HepG2 (cell line): ENCODE results near the gene ADAMTS13. TPM values are rescaled to one million over a fixed set of nuclear protein-coding genes. Genes with fewer than 3 reads are reported as not detected.

Source experiments
- ATAC-seq: fragments of 200-7000 bp; cut with Tn5 transposase; 3 replicates; pipeline ENCODE4 v1.9.1; 2020; ENCODE audit warnings: mild to moderate bottlenecking, moderate library complexity
- BruUV-seq: library from RNA; stranded (reverse); fragments of 400-500 nt; replicated peaks from 2 replicates; lab custom pipeline; 2021; lab: Mats Ljungman, UMichigan
- CTCF ChIA-PET: fragments of 300-600 bp; formaldehyde crosslinking; extraction: SDS; loops from one replicate; lab custom pipeline; 2021; ENCODE audit warnings: low total read pairs, inconsistent platforms, low intra/inter-chr PET ratio; lab: Yijun Ruan, JAX
- POLR2A ChIA-PET: fragments of 350-600 bp; sonication (Branson Sonifier 250); formaldehyde crosslinking; loops from one replicate; lab custom pipeline; 2020; ENCODE audit warnings: antibody characterized with exemption, inconsistent platforms; lab: Yijun Ruan, JAX
- DNase-seq: peaks from one replicate; pipeline ENCODE4 v3.0.0-alpha.2; 2015; ENCODE audit warnings: low spot score
- FAIRE-seq: peaks from 3 replicates; lab custom pipeline; 2011; peaks lifted over from hg19 to GRCh38; lab: Jason Lieb, UNC
- H2AFZ ChIP-seq: one replicate; pipeline ENCODE4 v1.6.1; 2011; ENCODE audit warnings: low read length, inconsistent platforms
- H3K27ac ChIP-seq: fragments of 300-600 bp; 3 replicates; pipeline ENCODE4 v1.8.0; 2011; ENCODE audit warnings: mixed run types, mild to moderate bottlenecking, mixed read lengths, low read length, inconsistent platforms; ENCODE audit not compliant: insufficient read depth; ENCODE audit errors: extremely low read length
- H3K27me3 ChIP-seq, 2 experiments: fragments of 200-600 bp in 1 of 2; 2 replicates in 1 of 2; 3 replicates in 1 of 2; pipeline versions ENCODE4 v1.6.0 to v1.8.0; 2011; ENCODE audit warnings: low read length in 2 of 2, mild to moderate bottlenecking in 2 of 2, moderate library complexity in 2 of 2, inconsistent platforms in 1 of 2; ENCODE audit not compliant: insufficient read depth in 2 of 2, control insufficient read depth in 1 of 2
- H3K36me3 ChIP-seq, 2 experiments: fragments of 200-600 bp in 1 of 2; replicated peaks in 1 of 2; 2 replicates in 1 of 2; 3 replicates in 1 of 2; pipeline versions ENCODE4 v1.5.1 to v1.8.0; 2011; ENCODE audit warnings: low read length in 2 of 2, inconsistent platforms in 1 of 2; ENCODE audit not compliant: insufficient read depth in 2 of 2, control insufficient read depth in 1 of 2
- H3K4me1 ChIP-seq: 2 replicates; pipeline ENCODE4 v1.5.1; 2012; ENCODE audit warnings: low read length, inconsistent platforms; ENCODE audit not compliant: insufficient read depth
- H3K4me2 ChIP-seq: 2 replicates; pipeline ENCODE4 v1.6.0; 2011; ENCODE audit warnings: low read depth, low read length, inconsistent platforms
- H3K4me3 ChIP-seq, 3 experiments: fragments of 200-600 bp in 1 of 3; sonication (generic), shearing (Covaris generic) in 1 of 3; replicated peaks in 1 of 3; 2 replicates each; pipeline ENCODE4 v1.5.1; 2011 to 2016; ENCODE audit warnings: low read length in 3 of 3, inconsistent platforms in 2 of 3, low read depth in 2 of 3, mild to moderate bottlenecking in 2 of 3, control low read depth in 1 of 3, mixed read lengths in 1 of 3; ENCODE audit not compliant: insufficient read depth in 1 of 3
- H3K79me2 ChIP-seq: one replicate; pipeline ENCODE4 v1.6.1; 2011; ENCODE audit warnings: low read length, inconsistent platforms; ENCODE audit not compliant: insufficient read depth
- H3K9ac ChIP-seq: 2 replicates; pipeline ENCODE4 v1.6.0; 2011; ENCODE audit warnings: mild to moderate bottlenecking, low read depth, low read length, inconsistent platforms; ENCODE audit not compliant: insufficient read depth
- H3K9me3 ChIP-seq: 2 replicates; pipeline ENCODE4 v1.5.1; 2012; ENCODE audit warnings: mild to moderate bottlenecking, low read length
- H4K20me1 ChIP-seq: 2 replicates; pipeline ENCODE4 v1.6.0; 2011; ENCODE audit warnings: inconsistent platforms, mild to moderate bottlenecking, low read length, moderate library complexity; ENCODE audit not compliant: insufficient read depth
- PPARG ChIP-seq: conservative IDR thresholded peaks from 2 replicates; pipeline ENCODE4 v1.6.1; 2016; ENCODE audit warnings: missing biosample characterization, missing genetic modification reagents
- ZNF121 ChIP-seq: sonication (generic); formaldehyde crosslinking; IDR thresholded peaks from 2 replicates; pipeline ENCODE4 v1.5.0; 2020; ENCODE audit warnings: mild to moderate bottlenecking, missing genetic modification reagents
- ZNF142 ChIP-seq: sonication (generic); formaldehyde crosslinking; IDR thresholded peaks from 2 replicates; pipeline ENCODE4 v1.4.0; 2020; ENCODE audit warnings: missing genetic modification reagents
- WGBS: methylation state at CpG from one replicate; pipeline ENCODE4 v1.1.6; 2017; ENCODE audit warnings: low lambda C conversion rate; 5-methylcytosine and 5-hydroxymethylcytosine counted together
- in situ Hi-C: cut with HindIII; loops from 2 replicates; pipeline ENCODE4 v1.10.0; 2017; ENCODE audit warnings: low pct_unique_long_range_greater_than_20kb; ENCODE audit not compliant: extremely low pct_ligation_motif_present
- intact Hi-C: fragments of 100-400 bp; cut with micrococcal nuclease; formaldehyde crosslinking; loops from one replicate; pipeline ENCODE4 v1.10.0; 2022; ENCODE audit not compliant: unreplicated experiment
- polyA plus RNA-seq, 8 experiments: library from polyadenylated mRNA; depleted of rRNA in 3 of 8; stranded (reverse) in 7 of 8; unstranded in 1 of 8; fragments of >200 nt; fragmentation: Illumina TruSeq in 4 of 8; extraction: Trizol in 4 of 8; gene quantifications; 2 replicates each; pipeline versions ENCODE4 v1.2.1 to v1.2.3, GENCODE V29; 2011 to 2016; ENCODE audit warnings: low read depth in 4 of 8, missing spikeins in 1 of 8, mixed read lengths in 1 of 8; ENCODE audit not compliant: insufficient read depth in 1 of 8
- total RNA-seq, 5 experiments: library from RNA; depleted of rRNA; stranded (reverse); fragments of >200 nt; fragmentation: Illumina TruSeq; extraction: Trizol; gene quantifications; 2 replicates each; pipeline ENCODE4 v1.2.3, GENCODE V29; 2016; ENCODE audit warnings: low read depth in 1 of 5

Gene ADAMTS13
- total and polyA plus RNA-seq, 2 of the 13 experiments (the other 11 are each of a cell fraction or from before 2014, with no cell fraction given) = 0.91 to 4.5 TPM

- no peak overlapping the region for H3K9ac ChIP-seq
- TF ChIP-seq PPARG = no peak
- TF ChIP-seq ZNF121 = peak; percentile 75
- TF ChIP-seq ZNF142 (CRISPR knock-in tag) = no peak
- POLR2A ChIA-PET = no interaction called here
- ATAC-seq (no peak), FAIRE-seq (no peak), DNase-seq (no peak)
- H3K27ac ChIP-seq = no peak overlapping the region
- no peaks in the 10 kb centered on the region for H3K36me3 ChIP-seq
- intact Hi-C loops (no loop called here), in situ Hi-C loops (no loop called here)
- no peaks in the 10 kb centered on the region for H3K9me3 ChIP-seq
- H3K4me1 ChIP-seq = peaks cover 36% of the 10 kb centered on the region
- CTCF ChIA-PET = no interaction called here
- no peak overlapping the region for H3K4me2 ChIP-seq
- no peak overlapping the region for H2AFZ ChIP-seq
- no TSS peak for BruUV-seq
- no peaks in the 10 kb centered on the region for H3K27me3 ChIP-seq
- WGBS = 70% methylated on average over 7 of the region's 7 CpGs
- H3K79me2 ChIP-seq = no peaks in the 10 kb centered on the region
- H4K20me1 ChIP-seq = no peaks in the 10 kb centered on the region
- H3K4me3 ChIP-seq = no peak overlapping the region
Measured at GRCh38 chr9:133452562-133452961, 30.4 kb downstream of the ADAMTS13 start.
